Ascending aorta (tissue), 2 donors: ENCODE measurements around the gene SMARCA4. TPM values are rescaled to one million over a fixed set of nuclear protein-coding genes. Genes with fewer than 3 reads are reported as not detected.

Source experiments
- DNase-seq, 2 donors: peaks; one replicate each; pipeline ENCODE4 v3.0.0-alpha.2; 2019; ENCODE audit warnings: low spot score in 2 of 2
- H3K27ac ChIP-seq, 2 donors: fragments of 200-600 bp; sonication (generic); one replicate each; pipeline ENCODE4 v1.5.1; 2016 to 2017; ENCODE audit warnings: mild to moderate bottlenecking in 1 of 2
- H3K27me3 ChIP-seq: fragments of 200-600 bp; sonication (generic); one replicate; pipeline ENCODE4 v1.5.1; 2017
- H3K36me3 ChIP-seq, 2 donors: fragments of 200-600 bp; sonication (generic); one replicate each; pipeline ENCODE4 v1.5.1; 2016
- H3K4me1 ChIP-seq, 2 donors: fragments of 200-600 bp; sonication (generic); one replicate each; pipeline ENCODE4 v1.5.1; 2016 to 2017; ENCODE audit warnings: mild to moderate bottlenecking in 1 of 2
- H3K4me3 ChIP-seq, 2 donors: fragments of 200-600 bp; sonication (generic); one replicate each; pipeline ENCODE4 v1.5.1; 2016 to 2017; ENCODE audit warnings: mild to moderate bottlenecking in 1 of 2
- H3K9me3 ChIP-seq, 2 donors: fragments of 200-600 bp; sonication (generic); one replicate each; pipeline ENCODE4 v1.5.1; 2016
- intact Hi-C: fragments of 100-400 bp; cut with DNase I; formaldehyde crosslinking; loops from one replicate; pipeline ENCODE4 v1.15.1; 2023
- total RNA-seq: library from RNA; depleted of rRNA; stranded (reverse); fragments of >200 nt; gene quantifications from one replicate; pipeline ENCODE4 v1.1.0, GENCODE V29; 2016
- TF ChIP-seq, protein P1 (sequence below), 3 experiments: fragments of 200-600 bp in 2 of 3; fragments of 450-650 bp in 1 of 3; sonication (generic) in 2 of 3; IDR thresholded peaks; one replicate each; pipeline ENCODE4 v1.5.1; 2016 to 2019; ENCODE audit warnings: antibody characterized with exemption in 3 of 3, mild to moderate bottlenecking in 1 of 3, moderate library complexity in 1 of 3

Gene SMARCA4
- total RNA-seq, 1 donor from 2014 or later, result 89.5 TPM

DNA sequence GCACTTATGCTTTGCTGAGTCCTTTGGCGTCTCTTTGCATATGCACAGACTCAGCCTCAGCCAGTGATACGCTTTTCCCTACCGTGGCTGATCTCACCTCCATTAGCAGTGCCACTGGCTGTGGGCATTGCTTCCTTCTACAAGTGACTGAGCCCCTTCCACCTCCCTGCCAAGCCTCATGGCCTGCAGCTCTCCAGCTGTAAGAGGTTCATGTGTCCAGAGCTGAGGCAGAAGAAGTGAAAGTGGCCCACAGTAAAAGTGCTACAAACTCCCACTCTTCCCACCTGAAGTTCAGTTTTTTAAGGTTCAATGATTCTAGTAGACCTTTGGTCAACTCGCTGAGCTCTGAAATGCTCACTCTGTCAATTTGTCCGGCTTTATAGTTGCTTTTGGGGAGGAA, 44.7 kb downstream of the SMARCA4 start:
- H3K4me1 ChIP-seq, result no peaks in the 10 kb centered on the region
- H3K9me3 ChIP-seq, result no peaks in the 10 kb centered on the region
- H3K27ac ChIP-seq, result no peak overlapping the region
- TF ChIP-seq, protein P1, sequence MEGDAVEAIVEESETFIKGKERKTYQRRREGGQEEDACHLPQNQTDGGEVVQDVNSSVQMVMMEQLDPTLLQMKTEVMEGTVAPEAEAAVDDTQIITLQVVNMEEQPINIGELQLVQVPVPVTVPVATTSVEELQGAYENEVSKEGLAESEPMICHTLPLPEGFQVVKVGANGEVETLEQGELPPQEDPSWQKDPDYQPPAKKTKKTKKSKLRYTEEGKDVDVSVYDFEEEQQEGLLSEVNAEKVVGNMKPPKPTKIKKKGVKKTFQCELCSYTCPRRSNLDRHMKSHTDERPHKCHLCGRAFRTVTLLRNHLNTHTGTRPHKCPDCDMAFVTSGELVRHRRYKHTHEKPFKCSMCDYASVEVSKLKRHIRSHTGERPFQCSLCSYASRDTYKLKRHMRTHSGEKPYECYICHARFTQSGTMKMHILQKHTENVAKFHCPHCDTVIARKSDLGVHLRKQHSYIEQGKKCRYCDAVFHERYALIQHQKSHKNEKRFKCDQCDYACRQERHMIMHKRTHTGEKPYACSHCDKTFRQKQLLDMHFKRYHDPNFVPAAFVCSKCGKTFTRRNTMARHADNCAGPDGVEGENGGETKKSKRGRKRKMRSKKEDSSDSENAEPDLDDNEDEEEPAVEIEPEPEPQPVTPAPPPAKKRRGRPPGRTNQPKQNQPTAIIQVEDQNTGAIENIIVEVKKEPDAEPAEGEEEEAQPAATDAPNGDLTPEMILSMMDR (IDR thresholded peaks at IDR 0.05), result no peak
- H3K36me3 ChIP-seq, result peaks cover 33 to 72% of the 10 kb centered on the region in 2 donors
- H3K4me3 ChIP-seq, result no peak overlapping the region
- no peak for DNase-seq
- H3K27me3 ChIP-seq, result no peaks in the 10 kb centered on the region
- intact Hi-C loops, result no loop called here

DNA sequence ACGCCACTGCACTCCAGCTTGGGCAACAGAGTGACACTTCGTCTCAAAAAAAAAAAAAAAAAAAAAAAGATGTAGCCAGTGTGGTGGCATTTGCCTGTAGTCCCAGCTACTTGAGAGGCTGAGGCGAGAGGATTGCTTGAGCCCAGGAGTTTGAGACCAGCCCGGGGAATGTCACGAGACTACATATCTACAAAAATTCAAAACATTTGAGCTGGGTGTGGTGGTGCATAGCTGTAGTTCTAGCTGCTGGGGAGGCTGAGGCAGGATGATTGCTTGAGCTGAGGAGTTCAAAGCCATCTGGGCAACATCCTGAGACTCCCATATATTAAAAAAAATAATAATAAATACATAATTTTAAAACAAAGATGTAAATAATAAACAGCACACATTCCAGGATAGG, 46.6 kb downstream of the SMARCA4 start:
- TF ChIP-seq, protein P1 (IDR thresholded peaks at IDR 0.05), result no peak
- H3K27ac ChIP-seq, result no peak overlapping the region
- intact Hi-C loops, result no loop called here

DNA sequence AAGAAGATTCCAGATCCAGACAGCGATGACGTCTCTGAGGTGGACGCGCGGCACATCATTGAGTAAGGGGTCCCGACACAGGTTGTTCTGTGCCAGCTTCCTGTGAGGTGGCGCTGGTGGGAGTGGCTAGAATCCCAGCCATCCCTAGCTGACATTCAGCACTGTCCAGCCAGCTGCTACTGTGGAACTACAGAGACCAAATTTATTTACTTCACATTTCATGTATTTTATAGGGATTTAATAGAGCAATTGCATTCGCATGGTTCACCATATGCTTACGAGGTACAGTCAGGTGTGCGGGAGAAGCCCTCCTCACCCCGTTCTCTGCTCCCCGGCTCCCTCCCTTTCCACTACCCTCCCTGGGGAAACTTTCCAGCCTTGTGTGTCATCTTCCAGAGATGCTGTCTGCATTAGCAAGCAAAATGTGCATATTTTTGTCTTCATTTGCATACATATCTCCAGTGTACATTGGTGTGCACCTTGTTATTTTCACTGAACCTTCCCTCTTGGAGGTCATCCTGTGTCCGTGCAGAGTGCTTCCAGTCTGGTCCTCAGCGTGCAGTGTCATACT, 47.2 kb downstream of the SMARCA4 start:
- Histone ChIP-seq H3K27me3 (no peaks in the 10 kb centered on the region), H3K9me3 (no peaks in the 10 kb centered on the region), H3K27ac (no peak overlapping the region), H3K36me3 (peaks cover 54 to 80% of the 10 kb centered on the region in 2 donors), H3K4me1 (no peaks in the 10 kb centered on the region), H3K4me3 (no peak overlapping the region)
- TF ChIP-seq, protein P1 (IDR thresholded peaks at IDR 0.05), result no peak
- no peak for DNase-seq
- intact Hi-C loops, result no loop called here

More for the DNA sequence above, 46.6 kb downstream of the SMARCA4 start:
- H3K27me3 ChIP-seq, result no peaks in the 10 kb centered on the region
- H3K4me3 ChIP-seq, result no peak overlapping the region
- H3K9me3 ChIP-seq, result no peaks in the 10 kb centered on the region
- no peaks in the 10 kb centered on the region for H3K4me1 ChIP-seq
- DNase-seq, result no peak
- H3K36me3 ChIP-seq, result peaks cover 52 to 80% of the 10 kb centered on the region in 2 donors

DNA sequence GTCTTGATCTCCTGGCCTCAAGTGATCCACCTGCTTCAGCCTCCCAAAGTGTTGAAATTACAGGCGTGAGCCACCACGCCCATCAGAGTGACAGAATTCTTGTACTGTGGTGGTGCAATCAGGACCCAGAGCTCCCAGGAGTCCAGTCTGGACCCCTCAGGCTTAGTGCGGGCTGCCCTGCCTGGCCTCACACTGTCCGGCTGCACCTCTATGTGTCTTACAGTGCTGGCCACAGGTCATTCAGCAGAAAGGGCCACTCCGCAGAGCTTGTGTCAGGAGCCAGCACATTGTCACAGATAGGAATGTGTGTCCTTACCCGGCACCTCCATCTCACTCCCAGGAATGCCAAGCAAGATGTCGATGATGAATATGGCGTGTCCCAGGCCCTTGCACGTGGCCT, 49.2 kb downstream of the SMARCA4 start:
- no peak overlapping the region for H3K4me3 ChIP-seq
- H3K36me3 ChIP-seq, result peaks cover 70 to 85% of the 10 kb centered on the region in 2 donors
- no peak overlapping the region for H3K27ac ChIP-seq
- intact Hi-C loops, result no loop called here
- TF ChIP-seq, protein P1 (IDR thresholded peaks at IDR 0.05), result no peak
- H3K4me1 ChIP-seq, result no peaks in the 10 kb centered on the region
- no peaks in the 10 kb centered on the region for H3K27me3 ChIP-seq
- no peak for DNase-seq
- H3K9me3 ChIP-seq, result no peaks in the 10 kb centered on the region

DNA sequence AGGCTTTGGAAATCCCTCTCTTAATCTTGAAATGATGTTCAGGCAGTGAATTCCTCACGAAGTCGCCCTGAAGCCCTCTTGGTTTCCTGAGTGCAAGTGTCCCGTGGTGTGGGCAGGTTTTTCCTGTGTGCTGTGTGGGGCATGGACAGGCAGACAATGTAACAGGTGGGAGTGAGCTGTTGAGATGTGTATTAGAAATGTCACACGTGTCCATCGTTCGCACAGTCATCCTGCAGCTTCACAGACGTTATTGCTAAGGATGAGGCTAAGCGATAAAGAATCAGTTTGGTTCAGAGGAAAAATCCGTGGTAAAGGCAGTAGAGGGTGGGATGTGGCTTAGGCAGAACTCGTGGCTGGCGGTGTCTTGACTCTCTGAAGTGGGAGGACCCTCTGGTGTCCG, 51.7 kb downstream of the SMARCA4 start:
- no peaks in the 10 kb centered on the region for H3K4me1 ChIP-seq
- peaks cover 86 to 94% of the 10 kb centered on the region in 2 donors for H3K36me3 ChIP-seq
- H3K9me3 ChIP-seq, result no peaks in the 10 kb centered on the region
- H3K4me3 ChIP-seq, result no peak overlapping the region
- intact Hi-C loops, result no loop called here
- DNase-seq, result no peak
- H3K27ac ChIP-seq, result no peak overlapping the region
- TF ChIP-seq, protein P1 (IDR thresholded peaks at IDR 0.05), result no peak
- H3K27me3 ChIP-seq, result no peaks in the 10 kb centered on the region

DNA sequence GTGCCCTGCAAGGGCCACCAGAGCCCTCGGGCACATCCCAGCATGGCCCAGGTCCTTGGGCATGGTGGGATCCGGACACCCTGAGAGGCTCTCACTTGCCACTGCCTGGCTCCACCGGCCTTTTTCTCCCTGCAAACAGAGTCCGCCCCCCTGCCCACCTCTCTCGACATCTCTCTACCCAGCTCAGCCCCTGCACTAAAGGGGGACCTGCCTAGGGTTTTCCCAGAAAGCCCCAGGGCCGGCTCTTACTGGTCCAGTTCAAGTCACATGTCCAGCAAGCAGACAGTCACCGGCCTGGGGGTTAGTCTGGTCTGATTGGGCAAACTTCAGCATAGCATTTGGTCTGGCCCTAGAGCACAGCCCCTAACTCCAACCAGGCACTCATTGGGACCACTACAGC, 52.9 kb downstream of the SMARCA4 start:
- H3K36me3 ChIP-seq, result peaks cover 79 to 94% of the 10 kb centered on the region in 2 donors
- no peaks in the 10 kb centered on the region for H3K4me1 ChIP-seq
- H3K4me3 ChIP-seq, result no peak overlapping the region
- no peak for DNase-seq
- no peaks in the 10 kb centered on the region for H3K27me3 ChIP-seq
- intact Hi-C loops, result no loop called here
- TF ChIP-seq, protein P1 (IDR thresholded peaks at IDR 0.05), result no peak
- H3K27ac ChIP-seq, result no peak overlapping the region
- H3K9me3 ChIP-seq, result no peaks in the 10 kb centered on the region
